Panc1 (cell line): ENCODE measurements around the gene FLYWCH1.

Experiments used
- POLR2AphosphoS5 ChIP-seq: IDR thresholded peaks from 2 replicates; pipeline ENCODE4 v1.6.1; 2012; ENCODE audit warnings: mild to moderate bottlenecking, low read depth, low read length, moderate library complexity
- SIN3A ChIP-seq: IDR thresholded peaks from 2 replicates; pipeline ENCODE4 v1.6.1; 2012; ENCODE audit warnings: low read depth, mild to moderate bottlenecking, low read length, moderate library complexity, borderline replicate concordance; ENCODE audit not compliant: insufficient read depth
- TCF7L2 ChIP-seq: IDR thresholded peaks from 2 replicates; pipeline ENCODE4 v1.6.1; 2011; ENCODE audit warnings: mild to moderate bottlenecking, low read depth, low read length, inconsistent platforms
- TF ChIP-seq, protein P1 (sequence below): fragments of 450-650 bp; IDR thresholded peaks from 2 replicates; pipeline ENCODE4 v1.5.1; 2017; ENCODE audit warnings: mild to moderate bottlenecking
- TF ChIP-seq, protein P2 (sequence below), 2 experiments: IDR thresholded peaks; 2 replicates each; pipeline ENCODE4 v1.6.1; 2011 to 2012; ENCODE audit warnings: low read depth in 2 of 2, control low read depth in 1 of 2, low read length in 1 of 2, mild to moderate bottlenecking in 1 of 2, moderate library complexity in 1 of 2; ENCODE audit not compliant: insufficient read depth in 1 of 2

DNA sequence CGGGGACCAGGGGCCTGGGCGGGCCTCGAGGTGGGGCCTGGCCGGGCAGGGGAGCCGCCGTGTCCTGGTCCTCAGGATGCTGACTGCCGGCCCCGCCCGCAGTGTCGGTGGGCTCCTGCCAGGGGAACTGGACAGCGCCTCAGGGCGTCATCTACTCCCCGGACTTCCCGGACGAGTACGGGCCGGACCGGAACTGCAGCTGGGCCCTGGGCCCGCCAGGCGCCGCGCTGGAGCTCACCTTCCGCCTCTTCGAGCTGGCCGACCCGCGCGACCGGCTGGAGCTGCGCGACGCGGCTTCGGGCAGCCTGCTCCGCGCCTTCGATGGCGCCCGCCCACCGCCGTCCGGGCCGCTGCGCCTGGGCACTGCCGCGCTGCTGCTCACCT is 55.1 kb downstream of the FLYWCH1 start:
- TF ChIP-seq, protein P1, sequence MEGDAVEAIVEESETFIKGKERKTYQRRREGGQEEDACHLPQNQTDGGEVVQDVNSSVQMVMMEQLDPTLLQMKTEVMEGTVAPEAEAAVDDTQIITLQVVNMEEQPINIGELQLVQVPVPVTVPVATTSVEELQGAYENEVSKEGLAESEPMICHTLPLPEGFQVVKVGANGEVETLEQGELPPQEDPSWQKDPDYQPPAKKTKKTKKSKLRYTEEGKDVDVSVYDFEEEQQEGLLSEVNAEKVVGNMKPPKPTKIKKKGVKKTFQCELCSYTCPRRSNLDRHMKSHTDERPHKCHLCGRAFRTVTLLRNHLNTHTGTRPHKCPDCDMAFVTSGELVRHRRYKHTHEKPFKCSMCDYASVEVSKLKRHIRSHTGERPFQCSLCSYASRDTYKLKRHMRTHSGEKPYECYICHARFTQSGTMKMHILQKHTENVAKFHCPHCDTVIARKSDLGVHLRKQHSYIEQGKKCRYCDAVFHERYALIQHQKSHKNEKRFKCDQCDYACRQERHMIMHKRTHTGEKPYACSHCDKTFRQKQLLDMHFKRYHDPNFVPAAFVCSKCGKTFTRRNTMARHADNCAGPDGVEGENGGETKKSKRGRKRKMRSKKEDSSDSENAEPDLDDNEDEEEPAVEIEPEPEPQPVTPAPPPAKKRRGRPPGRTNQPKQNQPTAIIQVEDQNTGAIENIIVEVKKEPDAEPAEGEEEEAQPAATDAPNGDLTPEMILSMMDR = no peak
- TF ChIP-seq POLR2AphosphoS5 (no peak), SIN3A (no peak), TCF7L2 (no peak)
- TF ChIP-seq, protein P2, sequence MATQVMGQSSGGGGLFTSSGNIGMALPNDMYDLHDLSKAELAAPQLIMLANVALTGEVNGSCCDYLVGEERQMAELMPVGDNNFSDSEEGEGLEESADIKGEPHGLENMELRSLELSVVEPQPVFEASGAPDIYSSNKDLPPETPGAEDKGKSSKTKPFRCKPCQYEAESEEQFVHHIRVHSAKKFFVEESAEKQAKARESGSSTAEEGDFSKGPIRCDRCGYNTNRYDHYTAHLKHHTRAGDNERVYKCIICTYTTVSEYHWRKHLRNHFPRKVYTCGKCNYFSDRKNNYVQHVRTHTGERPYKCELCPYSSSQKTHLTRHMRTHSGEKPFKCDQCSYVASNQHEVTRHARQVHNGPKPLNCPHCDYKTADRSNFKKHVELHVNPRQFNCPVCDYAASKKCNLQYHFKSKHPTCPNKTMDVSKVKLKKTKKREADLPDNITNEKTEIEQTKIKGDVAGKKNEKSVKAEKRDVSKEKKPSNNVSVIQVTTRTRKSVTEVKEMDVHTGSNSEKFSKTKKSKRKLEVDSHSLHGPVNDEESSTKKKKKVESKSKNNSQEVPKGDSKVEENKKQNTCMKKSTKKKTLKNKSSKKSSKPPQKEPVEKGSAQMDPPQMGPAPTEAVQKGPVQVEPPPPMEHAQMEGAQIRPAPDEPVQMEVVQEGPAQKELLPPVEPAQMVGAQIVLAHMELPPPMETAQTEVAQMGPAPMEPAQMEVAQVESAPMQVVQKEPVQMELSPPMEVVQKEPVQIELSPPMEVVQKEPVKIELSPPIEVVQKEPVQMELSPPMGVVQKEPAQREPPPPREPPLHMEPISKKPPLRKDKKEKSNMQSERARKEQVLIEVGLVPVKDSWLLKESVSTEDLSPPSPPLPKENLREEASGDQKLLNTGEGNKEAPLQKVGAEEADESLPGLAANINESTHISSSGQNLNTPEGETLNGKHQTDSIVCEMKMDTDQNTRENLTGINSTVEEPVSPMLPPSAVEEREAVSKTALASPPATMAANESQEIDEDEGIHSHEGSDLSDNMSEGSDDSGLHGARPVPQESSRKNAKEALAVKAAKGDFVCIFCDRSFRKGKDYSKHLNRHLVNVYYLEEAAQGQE (IDR thresholded peaks at IDR 0.05; ENCODE audit: insufficient read depth in 1 of 2, low read depth in 2 of 2, low read length in 1 of 2) = no peak
